ENCODE data around the gene SEMA7A. TPM values are rescaled to one million over a fixed set of nuclear protein-coding genes. Genes with fewer than 3 reads are reported as not detected.
"Not testable (repeated sequence)": the region's sequence is repeated elsewhere in the genome, so short reads cannot be mapped to it uniquely, and the experiment has no call there.

SEMA7A gene
- total and polyA plus RNA-seq, 7 experiments from 2014 or later, result 1.6 to 15.7 (median 5.0) TPM; not detected in 2

DNA sequence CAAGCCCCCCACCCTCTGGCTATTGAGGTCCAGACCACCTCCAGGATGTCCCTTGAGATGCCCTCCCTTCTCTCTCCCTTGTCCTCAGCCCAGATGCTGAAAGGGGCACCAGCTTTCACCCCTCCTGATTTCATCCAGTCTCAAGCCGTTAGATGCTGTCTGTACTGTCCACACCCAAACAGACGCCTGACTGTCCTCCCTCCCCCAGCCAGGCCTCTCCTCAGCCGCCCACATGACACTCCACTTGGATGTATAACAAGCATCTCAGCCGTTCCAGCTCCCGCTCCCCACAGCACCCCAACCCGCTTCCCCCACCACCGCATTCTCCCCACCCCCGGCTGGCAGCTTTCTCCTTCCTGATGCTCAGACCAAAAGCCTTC lies 41.3 kb downstream of the SEMA7A start:
- Histone ChIP-seq H3K36me3 (ENCODE audit: control insufficient read depth in 2 of 3, insufficient read depth in 3 of 3, low read length in 3 of 3) (no peaks in the 10 kb centered on the region), H3K27ac (ENCODE audit: low read depth, low read length) (no peak overlapping the region), H3K4me3 (ENCODE audit: low read length) (no peak overlapping the region), H3K9me3 (ENCODE audit: control insufficient read depth in 2 of 3, low read length in 3 of 3) (no peaks in the 10 kb centered on the region), H3K27me3 (ENCODE audit: control insufficient read depth in 2 of 2, insufficient read depth in 2 of 2, low read length in 2 of 2) (no peaks in the 10 kb centered on the region), H3K4me1 (ENCODE audit: control insufficient read depth in 2 of 2, insufficient read depth in 2 of 2, low read length in 2 of 2) (no peaks in the 10 kb centered on the region)
- Mint-ChIP-seq H3K27ac (peak overlapping the region in 2 of 9 donors; percentile 51 to 79), H3K4me1 (peaks cover 0 to 44% (median 9%) of the 10 kb centered on the region in 7 donors), H3K9me3 (no peaks in the 10 kb centered on the region), H3K4me3 (no peak overlapping the region), H3K36me3 (no peaks in the 10 kb centered on the region), H3K27me3 (no peaks in the 10 kb centered on the region)
- ATAC-seq (no peak), DNase-seq (no peak)
- intact Hi-C loops (cut with micrococcal nuclease), result no loop called here
- ChIA-PET CTCF (no interaction called here), POLR2A (no interaction called here)

DNA sequence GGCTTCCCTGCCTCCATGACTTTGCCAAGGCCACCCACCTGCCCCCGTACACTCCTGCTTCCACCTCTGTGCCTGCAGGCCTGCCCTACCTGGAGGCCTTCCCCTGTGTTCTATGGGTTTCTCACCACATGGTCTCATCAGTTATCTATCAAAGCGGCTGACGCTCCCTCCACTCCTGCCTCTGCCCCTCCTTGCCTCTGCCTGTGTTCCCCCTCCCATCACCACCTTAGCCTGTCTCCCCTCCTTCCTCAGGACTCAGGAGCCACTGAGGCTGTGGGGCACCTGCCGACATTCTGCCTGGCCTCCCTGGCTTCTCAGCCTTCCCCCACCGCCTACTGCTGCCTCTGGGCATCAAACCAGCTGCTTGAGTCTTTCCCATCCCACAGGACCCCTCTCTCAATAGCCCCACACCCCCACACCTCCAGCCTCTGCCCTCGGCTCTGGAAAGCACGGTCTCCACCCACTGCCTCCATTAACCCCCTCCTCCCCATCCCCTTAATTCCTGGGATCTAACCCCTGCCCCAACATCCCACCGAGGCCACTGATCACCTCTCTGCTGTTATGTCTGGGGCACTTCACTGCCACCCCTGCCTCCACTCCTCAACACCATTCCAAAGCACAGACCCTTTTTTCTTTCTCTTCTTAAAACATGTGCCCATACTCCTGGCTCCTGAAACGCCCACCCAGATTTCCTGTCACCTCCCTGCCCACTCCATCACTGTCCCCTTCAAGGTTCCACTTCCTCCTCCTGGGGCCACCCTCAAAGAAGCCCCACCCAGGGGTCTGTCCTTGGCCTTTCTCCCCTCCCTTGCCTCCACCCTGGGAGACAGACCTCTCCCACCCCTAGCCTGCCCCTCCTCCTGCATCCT lies 41.9 kb downstream of the SEMA7A start:
- Histone ChIP-seq H3K4me3 (ENCODE audit: low read length) (no peak overlapping the region), H3K9me3 (ENCODE audit: control insufficient read depth in 2 of 3, low read length in 3 of 3) (no peaks in the 10 kb centered on the region), H3K4me1 (ENCODE audit: control insufficient read depth in 2 of 2, insufficient read depth in 2 of 2, low read length in 2 of 2) (no peaks in the 10 kb centered on the region), H3K27ac (ENCODE audit: low read depth, low read length) (no peak overlapping the region), H3K36me3 (ENCODE audit: control insufficient read depth in 2 of 3, insufficient read depth in 3 of 3, low read length in 3 of 3) (no peaks in the 10 kb centered on the region), H3K27me3 (ENCODE audit: control insufficient read depth in 2 of 2, insufficient read depth in 2 of 2, low read length in 2 of 2) (no peaks in the 10 kb centered on the region)
- H3K27ac Mint-ChIP-seq, result peak overlapping the region in 1 of 9 donors; percentile 79
- peak overlapping the region in 1 of 10 donors; percentile 23 for H3K4me3 Mint-ChIP-seq
- no peaks in the 10 kb centered on the region for H3K9me3 Mint-ChIP-seq
- ChIA-PET POLR2A (no interaction called here), CTCF (no interaction called here)
- no peaks in the 10 kb centered on the region for H3K36me3 Mint-ChIP-seq
- no peak for ATAC-seq
- no peak for DNase-seq
- H3K27me3 Mint-ChIP-seq, result no peaks in the 10 kb centered on the region
- peaks cover 0 to 39% (median 9%) of the 10 kb centered on the region in 7 donors for H3K4me1 Mint-ChIP-seq
- intact Hi-C loops (cut with micrococcal nuclease), result no loop called here

DNA sequence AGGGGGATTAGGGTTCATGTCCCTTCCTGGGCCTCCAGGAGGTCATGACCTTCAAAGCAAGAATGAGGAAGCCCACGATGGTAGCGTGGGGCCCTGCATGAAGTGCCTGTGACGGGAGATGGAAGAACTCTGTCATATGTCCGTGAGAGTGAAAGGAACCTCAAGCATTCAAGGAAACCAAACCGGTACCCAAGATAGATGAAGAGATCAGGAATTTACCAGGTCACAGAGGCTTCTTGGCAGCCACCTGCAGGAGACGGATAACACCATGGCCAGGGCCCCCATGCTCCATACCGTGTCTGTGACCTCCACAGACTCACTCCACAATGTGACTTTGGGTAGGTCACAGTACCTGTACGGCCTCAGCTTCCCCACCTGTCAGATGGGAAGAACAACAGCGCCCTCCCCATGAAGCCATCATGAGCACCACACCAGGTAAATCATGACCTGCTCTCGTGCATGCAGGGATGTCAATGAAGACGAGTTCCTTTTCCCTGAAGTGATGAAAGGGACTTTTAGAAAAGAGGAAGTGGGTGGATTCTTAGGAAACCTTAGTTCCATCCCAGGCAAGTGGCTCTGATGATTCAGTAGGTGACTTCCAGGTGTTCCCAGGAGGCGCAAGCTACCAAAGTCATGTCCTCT lies 43.0 kb downstream of the SEMA7A start:
- Mint-ChIP-seq H3K27me3 (no peaks in the 10 kb centered on the region), H3K4me1 (peaks cover 0 to 31% (median 8%) of the 10 kb centered on the region in 7 donors), H3K4me3 (peak overlapping the region in 1 of 10 donors; percentile 18), H3K9me3 (no peaks in the 10 kb centered on the region), H3K36me3 (no peaks in the 10 kb centered on the region), H3K27ac (peak overlapping the region in 1 of 9 donors; percentile 5)
- CTCF ChIA-PET, result interaction anchor here (0.7 to 1.3 kb wide), 2 partner anchors 12 to 49 kb away, joined by 3 to 7 read pairs; no protein-coding TSS in a partner anchor
- POLR2A ChIA-PET, result no interaction called here
- Histone ChIP-seq H3K27me3 (ENCODE audit: control insufficient read depth in 2 of 2, insufficient read depth in 2 of 2, low read length in 2 of 2) (no peaks in the 10 kb centered on the region), H3K36me3 (ENCODE audit: control insufficient read depth in 2 of 3, insufficient read depth in 3 of 3, low read length in 3 of 3) (no peaks in the 10 kb centered on the region), H3K9me3 (ENCODE audit: control insufficient read depth in 2 of 3, low read length in 3 of 3) (no peaks in the 10 kb centered on the region), H3K4me1 (ENCODE audit: control insufficient read depth in 2 of 2, insufficient read depth in 2 of 2, low read length in 2 of 2) (peaks cover 0 to 2% of the 10 kb centered on the region in 2 donors), H3K4me3 (ENCODE audit: low read length) (no peak overlapping the region), H3K27ac (ENCODE audit: low read depth, low read length) (no peak overlapping the region)
- intact Hi-C loops (cut with micrococcal nuclease), result no loop called here
- no peak for DNase-seq
- ATAC-seq, result peak; percentile 45

DNA sequence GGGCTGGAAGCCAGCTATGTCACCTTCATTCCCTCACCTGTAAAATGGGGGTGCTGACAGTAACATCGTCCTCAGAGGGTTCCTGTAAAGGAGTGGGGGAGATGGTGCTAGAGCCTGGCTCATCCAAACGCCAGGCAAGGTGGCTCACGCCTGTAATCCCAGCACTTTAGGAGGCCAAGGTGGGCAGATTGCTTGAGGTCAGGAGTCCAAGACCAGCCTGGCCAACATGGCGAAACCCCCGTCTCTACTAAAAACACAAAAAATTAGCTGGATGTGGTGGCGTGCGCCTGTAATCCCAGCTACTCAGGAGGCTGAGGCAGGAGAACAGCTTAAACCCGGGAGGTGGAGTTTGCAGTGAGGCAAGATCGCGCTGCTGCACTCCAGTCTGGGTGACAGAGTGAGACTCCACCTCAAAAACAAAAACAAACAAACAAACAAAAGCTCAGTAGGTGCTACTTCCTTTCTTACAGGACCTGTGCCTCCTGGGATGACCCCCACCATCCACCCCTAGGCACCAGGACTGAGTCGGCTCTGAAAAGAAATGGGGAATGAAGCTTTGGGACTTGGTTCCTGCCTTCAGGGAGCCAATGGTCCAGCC lies 43.6 kb downstream of the SEMA7A start:
- ATAC-seq; H3K9me3 ChIP-seq (ENCODE audit: control insufficient read depth in 2 of 3, low read length in 3 of 3); POLR2A ChIA-PET; H3K27ac ChIP-seq (ENCODE audit: low read depth, low read length); H3K36me3 ChIP-seq (ENCODE audit: control insufficient read depth in 2 of 3, insufficient read depth in 3 of 3, low read length in 3 of 3); DNase-seq; H3K4me1 ChIP-seq (ENCODE audit: control insufficient read depth in 2 of 2, insufficient read depth in 2 of 2, low read length in 2 of 2); H3K4me3 ChIP-seq (ENCODE audit: low read length); H3K36me3 Mint-ChIP-seq; H3K27me3 ChIP-seq (ENCODE audit: control insufficient read depth in 2 of 2, insufficient read depth in 2 of 2, low read length in 2 of 2); H3K9me3 Mint-ChIP-seq; intact Hi-C loops (cut with micrococcal nuclease); H3K27me3 Mint-ChIP-seq: not testable (repeated sequence)
- Mint-ChIP-seq H3K4me1 (peaks cover 0 to 37% (median 8%) of the 10 kb centered on the region in 7 donors), H3K27ac (peak overlapping the region in 1 of 9 donors; percentile 5), H3K4me3 (peak overlapping the region in 1 of 10 donors; percentile 18)
- CTCF ChIA-PET, result interaction anchor here (0.7 to 1.3 kb wide), 2 partner anchors 13 to 49 kb away, joined by 3 to 7 read pairs; no protein-coding TSS in a partner anchor

DNA sequence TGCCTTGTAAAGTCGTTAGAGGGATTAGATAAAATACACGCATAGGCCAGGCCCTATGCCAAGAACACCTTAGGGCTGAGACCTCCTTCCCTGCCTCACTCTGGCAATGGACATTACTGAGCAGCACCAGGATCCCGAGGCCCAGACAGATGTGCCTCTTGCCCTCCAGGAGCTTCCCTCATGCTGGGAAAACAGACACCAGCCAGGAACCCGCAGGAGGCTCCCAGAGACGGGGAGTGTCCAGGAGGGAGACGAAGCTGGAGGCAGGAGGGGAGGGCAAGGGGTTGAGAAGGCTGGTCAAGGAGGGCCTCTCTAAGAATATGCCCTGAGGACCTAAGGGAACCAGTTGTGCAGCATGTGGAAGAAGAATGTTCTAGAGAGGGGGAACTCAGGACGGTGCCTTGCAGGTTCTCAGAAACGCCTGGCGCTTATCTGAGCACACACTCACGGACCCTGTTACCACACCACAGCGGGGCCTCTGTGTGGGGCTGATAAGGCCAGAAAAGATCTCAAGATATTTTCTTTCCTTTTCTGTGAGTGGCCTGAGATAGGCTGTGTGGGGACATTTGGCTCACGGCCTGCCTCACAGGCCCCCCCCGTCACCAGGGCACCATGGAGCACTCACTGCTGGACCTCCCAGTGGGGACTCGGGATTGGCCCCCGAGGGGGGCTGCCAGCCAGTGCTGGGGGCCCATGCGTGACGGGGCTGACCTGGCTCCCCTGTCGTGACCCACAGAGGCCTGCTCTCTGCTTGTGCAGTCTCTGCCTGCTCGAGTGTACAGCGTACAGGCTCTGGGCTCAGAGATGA lies 44.3 kb downstream of the SEMA7A start:
- H3K9me3 Mint-ChIP-seq, result no peaks in the 10 kb centered on the region
- no peak for DNase-seq
- intact Hi-C loops (cut with micrococcal nuclease), result no loop called here
- ATAC-seq, result peak; percentile 60
- Histone ChIP-seq H3K4me1 (ENCODE audit: control insufficient read depth in 2 of 2, insufficient read depth in 2 of 2, low read length in 2 of 2) (peaks cover 0 to 15% of the 10 kb centered on the region in 2 donors), H3K27me3 (ENCODE audit: control insufficient read depth in 2 of 2, insufficient read depth in 2 of 2, low read length in 2 of 2) (no peaks in the 10 kb centered on the region), H3K27ac (ENCODE audit: low read depth, low read length) (no peak overlapping the region), H3K4me3 (ENCODE audit: low read length) (no peak overlapping the region), H3K9me3 (ENCODE audit: control insufficient read depth in 2 of 3, low read length in 3 of 3) (no peaks in the 10 kb centered on the region), H3K36me3 (ENCODE audit: control insufficient read depth in 2 of 3, insufficient read depth in 3 of 3, low read length in 3 of 3) (no peaks in the 10 kb centered on the region)
- H3K27me3 Mint-ChIP-seq, result no peaks in the 10 kb centered on the region
- no peaks in the 10 kb centered on the region for H3K36me3 Mint-ChIP-seq
- POLR2A ChIA-PET, result interaction anchor here (0.7 kb wide), 1 partner anchor 12 kb away, joined by 3 read pairs; no protein-coding TSS in a partner anchor
- H3K4me1 Mint-ChIP-seq, result peaks cover 0 to 44% (median 14%) of the 10 kb centered on the region in 7 donors
- peak overlapping the region in 2 of 9 donors; percentile 4 to 70 for H3K27ac Mint-ChIP-seq
- CTCF ChIA-PET, result interaction anchor here (0.7 to 1.3 kb wide), 2 partner anchors 13 to 50 kb away, joined by 3 to 7 read pairs; no protein-coding TSS in a partner anchor
- H3K4me3 Mint-ChIP-seq, result no peak overlapping the region

DNA sequence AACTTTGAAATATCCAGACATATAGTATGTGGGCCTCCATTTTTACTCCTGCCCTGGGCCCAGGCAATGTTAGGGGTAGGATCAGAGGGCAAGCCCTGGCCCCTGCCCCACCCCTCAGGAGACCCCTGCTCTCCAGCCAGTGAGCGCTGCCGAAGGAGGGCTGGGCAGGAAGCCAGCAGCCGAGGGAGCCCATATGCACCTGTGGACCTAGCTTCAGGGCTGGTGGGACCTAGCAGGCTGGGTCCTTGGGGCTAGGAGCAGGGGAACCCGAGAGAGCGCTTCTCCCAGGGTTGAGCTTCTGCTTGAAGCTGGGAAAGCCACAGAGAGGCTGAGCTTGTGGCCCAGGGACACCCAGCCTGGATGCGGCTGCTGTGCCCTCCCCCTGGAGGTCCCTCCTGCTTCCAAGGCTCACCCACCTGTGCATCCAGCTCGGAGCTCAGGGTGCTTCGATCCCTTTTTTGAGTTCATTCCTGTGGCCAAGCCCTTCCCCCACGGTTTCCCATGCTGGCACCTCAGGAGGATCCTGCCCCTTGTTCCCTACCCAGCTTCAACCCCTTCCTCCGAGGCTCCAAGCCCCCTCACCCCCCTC lies 45.3 kb downstream of the SEMA7A start:
- Histone ChIP-seq H3K4me3 (ENCODE audit: low read length) (no peak overlapping the region), H3K9me3 (ENCODE audit: control insufficient read depth in 2 of 3, low read length in 3 of 3) (no peaks in the 10 kb centered on the region), H3K27me3 (ENCODE audit: control insufficient read depth in 2 of 2, insufficient read depth in 2 of 2, low read length in 2 of 2) (no peaks in the 10 kb centered on the region), H3K27ac (ENCODE audit: low read depth, low read length) (no peak overlapping the region), H3K36me3 (ENCODE audit: control insufficient read depth in 2 of 3, insufficient read depth in 3 of 3, low read length in 3 of 3) (no peaks in the 10 kb centered on the region), H3K4me1 (ENCODE audit: control insufficient read depth in 2 of 2, insufficient read depth in 2 of 2, low read length in 2 of 2) (peaks cover 6 to 25% of the 10 kb centered on the region in 2 donors)
- H3K36me3 Mint-ChIP-seq, result no peaks in the 10 kb centered on the region
- H3K27ac Mint-ChIP-seq, result peak overlapping the region in 1 of 9 donors; percentile 70
- H3K27me3 Mint-ChIP-seq, result no peaks in the 10 kb centered on the region
- no peak overlapping the region for H3K4me3 Mint-ChIP-seq
- H3K4me1 Mint-ChIP-seq, result peaks cover 0 to 54% (median 21%) of the 10 kb centered on the region in 7 donors
- intact Hi-C loops (cut with micrococcal nuclease), result no loop called here
- H3K9me3 Mint-ChIP-seq, result no peaks in the 10 kb centered on the region
- ATAC-seq (no peak), DNase-seq (no peak)
- ChIA-PET CTCF (no interaction called here), POLR2A (interaction anchor here (0.7 kb wide), 1 partner anchor 13 kb away, joined by 3 read pairs; no protein-coding TSS in a partner anchor)

All from naive thymus-derived CD4-positive, alpha-beta T cell (primary cell).